ENCODE data around the gene KRT13.

DNA sequence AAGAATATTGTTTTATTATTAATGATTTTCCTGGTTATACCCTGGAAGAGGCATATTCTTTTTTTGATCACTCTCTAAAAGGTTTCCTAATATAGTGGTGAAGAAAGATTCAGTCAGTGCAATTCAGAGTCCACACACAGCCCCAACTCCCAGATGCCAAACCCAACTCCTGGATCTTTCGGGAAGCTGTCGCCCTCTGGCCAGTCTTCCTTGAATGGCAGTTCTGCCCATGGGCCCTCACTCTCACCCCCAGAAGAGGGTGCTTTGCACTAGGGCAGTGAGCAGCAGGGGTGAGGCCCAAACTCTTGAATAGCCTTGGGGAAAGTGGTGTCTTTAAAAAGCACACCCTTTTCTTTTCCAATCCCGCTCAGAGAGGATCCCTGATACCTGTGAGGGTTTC, 49.2 kb downstream of the KRT13 start:
- no peak for TF ChIP-seq EZH2 (IDR thresholded peaks at IDR 0.05; ENCODE audit: borderline replicate concordance, low read depth, low read length, poor library complexity, severe bottlenecking)
- TF ChIP-seq, protein P1, sequence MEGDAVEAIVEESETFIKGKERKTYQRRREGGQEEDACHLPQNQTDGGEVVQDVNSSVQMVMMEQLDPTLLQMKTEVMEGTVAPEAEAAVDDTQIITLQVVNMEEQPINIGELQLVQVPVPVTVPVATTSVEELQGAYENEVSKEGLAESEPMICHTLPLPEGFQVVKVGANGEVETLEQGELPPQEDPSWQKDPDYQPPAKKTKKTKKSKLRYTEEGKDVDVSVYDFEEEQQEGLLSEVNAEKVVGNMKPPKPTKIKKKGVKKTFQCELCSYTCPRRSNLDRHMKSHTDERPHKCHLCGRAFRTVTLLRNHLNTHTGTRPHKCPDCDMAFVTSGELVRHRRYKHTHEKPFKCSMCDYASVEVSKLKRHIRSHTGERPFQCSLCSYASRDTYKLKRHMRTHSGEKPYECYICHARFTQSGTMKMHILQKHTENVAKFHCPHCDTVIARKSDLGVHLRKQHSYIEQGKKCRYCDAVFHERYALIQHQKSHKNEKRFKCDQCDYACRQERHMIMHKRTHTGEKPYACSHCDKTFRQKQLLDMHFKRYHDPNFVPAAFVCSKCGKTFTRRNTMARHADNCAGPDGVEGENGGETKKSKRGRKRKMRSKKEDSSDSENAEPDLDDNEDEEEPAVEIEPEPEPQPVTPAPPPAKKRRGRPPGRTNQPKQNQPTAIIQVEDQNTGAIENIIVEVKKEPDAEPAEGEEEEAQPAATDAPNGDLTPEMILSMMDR (conservative IDR thresholded peaks at IDR 0.05; ENCODE audit: low read depth, low read length), result no peak

All from A673 (cell line).